GM21381 (cell line): ENCODE measurements around the gene MMEL1.
"Not testable (repeated sequence)": the region's sequence is repeated elsewhere in the genome, so short reads cannot be mapped to it uniquely, and the experiment has no call there.

Source experiments
- ATAC-seq: cut with Tn5 transposase; IDR thresholded peaks from one replicate; pipeline ENCODE4 v1.9.1; 2021; ENCODE audit warnings: mild to moderate bottlenecking, moderate library complexity; ENCODE audit not compliant: unreplicated experiment

The MMEL1 gene

DNA sequence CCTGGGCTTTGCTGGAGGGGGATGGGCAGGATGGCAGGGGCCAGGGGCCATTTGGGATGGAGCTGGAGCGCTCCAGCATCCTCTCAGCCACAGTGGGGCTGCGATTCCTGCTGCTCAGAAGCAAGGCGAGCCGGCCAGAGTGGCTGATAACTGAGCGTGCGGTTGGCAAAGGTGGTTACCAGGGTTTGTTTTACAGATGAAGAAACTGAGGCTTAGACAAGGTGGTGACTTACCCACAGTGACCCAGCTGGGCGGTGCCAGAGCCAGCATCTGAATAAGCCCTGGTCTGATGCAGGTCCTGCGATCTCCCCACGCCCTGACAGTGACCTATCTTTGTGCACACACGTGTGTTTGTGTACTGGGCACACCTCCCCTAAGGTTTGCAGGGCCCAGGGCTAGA lies 52.1 kb downstream of the MMEL1 start:
- no peak for ATAC-seq

- ATAC-seq, result no peak
These were observed 54.1 kb downstream of the MMEL1 start for GRCh38 chr1:2578758-2579118.

GRCh38 chr1:2577565-2578075 lies 55.2 kb downstream of the MMEL1 start:
- peak; percentile 26 for ATAC-seq

DNA sequence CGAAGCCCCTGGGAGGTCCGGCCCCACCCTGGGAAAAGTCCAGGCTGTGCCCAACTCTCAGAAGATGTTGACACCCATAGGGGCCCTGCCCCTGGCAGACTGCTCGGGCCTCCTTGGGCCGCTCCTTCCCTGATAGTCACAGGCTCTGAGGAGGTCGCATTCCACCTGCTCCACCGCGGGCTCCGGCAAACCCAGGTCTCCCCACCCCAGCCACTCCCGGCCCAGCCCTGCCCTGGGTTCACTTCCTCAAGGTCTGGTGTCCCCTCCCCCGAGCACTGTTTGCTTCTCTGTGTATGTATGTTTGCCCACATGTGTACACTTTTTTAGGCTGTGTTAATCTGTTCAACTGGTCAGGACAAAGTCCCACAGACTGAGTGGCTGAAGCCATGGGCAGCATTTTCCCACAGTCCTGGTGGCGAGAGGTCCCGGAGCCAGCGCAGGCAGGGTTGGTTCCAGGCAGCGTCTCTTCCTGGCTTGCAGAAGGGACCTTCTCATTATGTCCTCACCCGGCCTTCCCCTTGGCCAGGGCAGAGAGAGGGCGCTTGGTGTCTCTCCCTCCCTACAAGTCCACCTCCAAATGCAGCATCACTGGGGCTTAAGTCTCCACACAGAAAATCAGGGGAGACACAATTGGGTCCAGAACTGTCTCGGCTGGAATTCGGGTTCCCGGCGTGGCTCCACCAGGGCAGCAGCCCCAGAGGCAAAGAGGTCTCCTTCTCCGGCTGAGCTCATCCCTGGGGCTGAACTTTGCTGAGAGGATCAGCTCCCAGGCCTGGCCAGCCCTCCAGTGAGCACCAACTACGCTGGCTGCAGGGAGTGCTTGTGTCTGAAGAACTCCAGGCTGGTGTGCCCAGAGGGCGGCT lies 56.8 kb downstream of the MMEL1 start:
- ATAC-seq, result no peak

DNA sequence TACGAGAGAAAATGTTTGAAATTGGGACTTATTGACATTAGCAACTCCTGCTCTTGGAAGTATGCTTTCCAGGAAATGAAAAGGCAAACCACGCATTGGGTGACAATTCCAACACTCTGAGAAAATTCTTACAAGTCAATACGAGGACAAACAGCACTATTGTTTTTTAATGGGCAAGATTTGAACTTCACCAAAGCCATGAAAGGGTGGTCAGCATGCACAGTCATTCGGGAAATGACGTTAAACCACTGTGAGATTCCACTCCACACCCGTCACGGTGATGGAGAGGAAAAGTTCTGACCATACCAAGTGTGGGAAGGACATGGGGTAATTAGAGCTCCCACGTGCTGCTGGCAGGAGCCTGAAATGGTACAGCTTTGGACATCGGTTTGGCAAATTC lies 58.5 kb downstream of the MMEL1 start:
- ATAC-seq, result no peak

DNA sequence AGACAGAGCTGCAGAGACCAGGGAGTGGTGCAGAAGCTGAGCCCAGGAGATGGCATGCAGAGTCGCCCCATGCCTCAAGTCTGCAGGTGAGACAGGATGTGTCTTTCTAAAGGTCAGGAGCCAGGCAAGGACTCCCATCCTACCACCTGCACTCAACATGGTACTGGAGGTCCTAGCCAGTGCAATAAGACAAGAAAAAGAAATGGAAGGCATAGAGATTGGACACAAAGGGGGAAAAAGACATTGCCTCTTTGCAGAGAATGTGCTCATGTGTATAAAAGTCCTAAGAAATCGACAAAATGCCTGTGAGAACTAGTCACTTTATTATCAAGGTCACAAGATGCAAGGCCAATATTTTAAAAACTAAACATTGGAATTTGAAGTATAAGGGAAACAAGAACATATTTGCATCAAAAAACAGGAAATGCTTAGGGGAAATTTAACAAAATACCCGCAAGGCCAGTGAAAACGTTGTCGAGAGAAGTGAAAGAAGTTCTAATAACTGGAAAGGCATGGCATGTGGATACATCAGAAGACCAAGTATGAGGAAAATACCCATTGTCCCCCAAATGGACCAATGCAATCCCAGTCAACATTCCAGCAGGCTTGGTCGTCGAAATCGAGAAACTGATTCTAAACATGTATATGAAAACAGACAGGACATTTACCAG lies 59.4 kb downstream of the MMEL1 start:
- no peak for ATAC-seq

DNA sequence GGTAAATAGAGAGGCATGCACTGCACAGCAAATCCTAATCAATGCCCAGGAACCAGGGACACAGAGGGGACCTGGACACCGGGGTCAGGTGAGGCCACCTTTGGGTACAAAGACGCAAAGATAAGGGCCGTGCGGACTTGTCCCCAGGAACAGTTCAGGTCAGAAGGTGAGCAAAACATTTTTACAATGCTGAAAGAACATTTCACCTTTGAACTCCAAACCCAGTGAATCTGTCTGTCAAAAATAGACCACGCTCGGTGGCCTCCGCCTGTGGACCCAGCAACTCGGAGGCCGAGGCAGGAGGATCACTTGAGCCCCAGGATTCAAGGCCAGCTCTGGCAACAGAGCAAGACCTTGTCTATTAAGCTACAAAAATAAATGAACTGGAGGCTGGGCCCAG lies 61.5 kb downstream of the MMEL1 start:
- no peak for ATAC-seq

GRCh38 chr1:2570332-2570731 lies 62.5 kb downstream of the MMEL1 start:
- no peak for ATAC-seq

- not testable (repeated sequence) for ATAC-seq
These were observed 63.1 kb downstream of the MMEL1 start for GRCh38 chr1:2569703-2570102.

- ATAC-seq, result no peak
These were observed 63.8 kb downstream of the MMEL1 start for GRCh38 chr1:2569060-2569459.

DNA sequence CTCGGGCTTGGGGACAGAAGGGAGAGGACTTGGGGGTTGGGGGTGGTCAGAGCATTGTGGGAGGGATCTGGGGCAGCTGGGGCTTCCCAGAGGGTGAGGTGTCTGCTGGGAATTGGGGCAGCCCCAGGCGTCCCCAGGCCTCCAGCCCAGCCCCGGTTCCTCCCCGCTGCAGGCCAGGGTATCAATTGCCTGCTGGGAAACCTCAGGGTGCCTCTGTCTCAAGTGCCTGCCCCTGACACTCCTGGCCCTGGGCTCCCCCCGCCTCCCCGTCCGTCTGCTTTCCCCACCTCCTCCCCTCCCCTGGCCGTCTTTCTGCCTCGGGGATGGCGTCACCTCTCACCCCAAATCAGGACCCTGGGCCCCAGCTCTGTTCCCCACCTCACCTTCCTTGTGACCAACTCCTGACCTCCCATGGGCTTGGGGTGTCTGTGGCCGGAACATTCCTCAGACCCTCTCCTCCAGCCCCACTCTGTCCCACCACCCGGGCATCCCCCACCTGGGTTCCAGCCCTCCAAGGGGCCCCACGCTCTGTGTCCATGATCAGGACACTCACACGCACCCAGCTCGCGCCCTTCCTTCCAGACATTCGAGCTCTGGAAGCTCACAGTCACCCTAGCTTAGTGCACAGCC lies 64.5 kb downstream of the MMEL1 start:
- not testable (repeated sequence) for ATAC-seq

DNA sequence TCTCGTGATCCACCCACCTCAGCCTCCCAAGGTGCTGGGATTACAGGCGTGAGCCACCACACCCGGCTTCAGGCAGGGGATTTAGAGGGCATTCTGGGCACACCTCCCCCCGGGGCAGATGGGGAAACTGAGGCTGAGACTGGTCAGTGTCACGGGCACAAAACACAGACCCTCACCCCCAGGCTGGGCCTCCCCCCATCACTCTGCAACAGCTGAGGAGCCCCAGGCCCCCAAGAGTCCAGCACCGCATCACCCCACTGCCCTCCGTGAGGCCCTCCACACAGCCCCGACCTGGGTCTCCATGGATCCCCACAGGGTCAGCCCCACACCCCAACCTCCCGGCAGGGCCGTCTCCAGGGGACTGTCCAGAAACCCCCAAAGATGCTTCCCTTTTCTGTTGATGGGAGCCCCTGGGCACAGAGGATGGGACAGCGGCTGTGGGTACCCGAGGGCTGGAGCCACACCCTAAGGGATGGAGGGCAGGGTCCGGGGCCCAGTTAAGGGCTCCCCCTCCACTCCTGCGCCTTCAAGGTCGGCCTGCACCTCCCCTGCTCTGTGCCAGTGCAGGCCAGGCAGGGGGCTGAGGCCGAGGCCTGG lies 65.6 kb downstream of the MMEL1 start:
- no peak for ATAC-seq

DNA sequence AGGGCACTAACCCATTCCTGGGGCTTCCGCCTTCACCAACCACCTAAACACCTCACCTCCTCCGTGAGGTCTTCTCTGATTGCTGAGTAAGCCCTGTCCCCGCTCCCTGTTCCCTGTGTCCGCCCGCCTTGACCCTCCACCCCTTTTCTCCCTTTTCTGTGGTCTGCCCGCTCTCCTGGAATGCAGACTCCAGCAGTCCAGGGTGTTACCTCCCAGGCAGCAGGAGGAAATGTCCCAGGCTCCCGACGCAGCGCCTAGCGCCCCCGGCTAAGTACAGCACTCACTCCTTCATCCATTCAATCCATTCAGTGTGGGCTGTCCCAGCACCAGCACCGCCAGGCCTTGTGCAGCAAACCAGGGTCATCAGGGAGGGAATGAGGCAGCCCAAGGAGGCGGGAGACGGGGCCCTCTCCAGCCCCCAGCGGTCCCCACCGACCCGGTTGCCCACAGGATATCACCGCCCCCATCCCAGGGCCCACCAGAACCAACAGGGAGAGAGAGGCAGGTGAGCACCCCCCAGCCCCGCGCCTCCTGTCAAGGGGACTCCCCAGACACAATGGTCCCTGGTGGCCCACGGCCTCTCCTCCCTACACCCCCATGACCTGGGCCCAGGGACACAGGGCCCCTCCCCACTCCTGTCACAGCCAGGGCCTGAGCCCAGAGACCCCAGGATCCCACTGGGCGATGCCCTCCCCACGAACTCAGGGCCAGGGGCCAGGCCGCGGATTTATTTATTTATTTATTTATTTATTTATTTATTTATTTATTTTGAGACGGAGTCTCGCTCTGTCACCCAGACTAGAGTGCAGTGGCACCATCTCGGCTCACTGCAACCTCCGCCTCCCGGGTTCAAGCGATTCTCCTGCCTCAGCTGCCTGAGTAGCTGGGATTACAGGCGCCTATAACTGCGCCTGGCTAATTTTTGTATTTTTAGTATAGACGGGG lies 66.4 kb downstream of the MMEL1 start:
- no peak for ATAC-seq

GRCh38 chr1:2564815-2565374 lies 67.9 kb downstream of the MMEL1 start:
- ATAC-seq, result no peak

GRCh38 chr1:2564006-2564814 lies 68.6 kb downstream of the MMEL1 start:
- ATAC-seq, result no peak

DNA sequence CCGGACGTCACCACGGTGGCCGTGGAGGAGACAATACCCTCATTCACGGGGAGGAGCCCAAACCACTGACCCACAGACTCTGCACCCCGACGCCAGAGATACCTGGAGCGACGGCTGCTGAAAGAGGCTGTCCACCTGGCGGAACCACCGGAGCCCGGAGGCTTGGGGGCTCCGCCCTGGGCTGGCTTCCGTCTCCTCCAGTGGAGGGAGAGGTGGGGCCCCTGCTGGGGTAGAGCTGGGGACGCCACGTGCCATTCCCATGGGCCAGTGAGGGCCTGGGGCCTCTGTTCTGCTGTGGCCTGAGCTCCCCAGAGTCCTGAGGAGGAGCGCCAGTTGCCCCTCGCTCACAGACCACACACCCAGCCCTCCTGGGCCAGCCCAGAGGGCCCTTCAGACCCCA lies 69.6 kb downstream of the MMEL1 start:
- ATAC-seq, result no peak

- no peak for ATAC-seq
These were observed 70.6 kb downstream of the MMEL1 start for GRCh38 chr1:2561898-2562895.

- no peak for ATAC-seq
These were observed 71.4 kb downstream of the MMEL1 start for GRCh38 chr1:2561446-2561845.
